Natural killer cell (primary cell): ENCODE data around the gene NKX1-1. TPM values are rescaled to one million over a fixed set of nuclear protein-coding genes. Genes with fewer than 3 reads are reported as not detected.

ENCODE experiments used
- ATAC-seq, 3 donors: fragments of 150-1000 bp in 2 of 3; fragments of 200-7000 bp in 1 of 3; cut with Tn5 transposase; 1 replicate in 1 of 3; 2 replicates in 2 of 3; pipeline ENCODE4 v1.10.0; 2021; ENCODE audit warnings: mild to moderate bottlenecking in 2 of 3, moderate library complexity in 2 of 3
- DNase-seq, 2 donors: peaks; one replicate each; pipeline versions ENCODE4 v3.0.0 to v3.0.0-alpha.2; 2013 to 2021; ENCODE audit warnings: mixed read lengths in 1 of 2
- H3K27ac ChIP-seq: one replicate; pipeline ENCODE4 v1.5.1; 2013; ENCODE audit warnings: mild to moderate bottlenecking, low read length
- H3K27me3 ChIP-seq: one replicate; pipeline ENCODE4 v1.6.1; 2013; ENCODE audit warnings: low read length; ENCODE audit not compliant: control insufficient read depth, insufficient read depth
- H3K36me3 ChIP-seq: one replicate; pipeline ENCODE4 v1.6.1; 2013; ENCODE audit warnings: low read length; ENCODE audit not compliant: control insufficient read depth, insufficient read depth
- H3K4me1 ChIP-seq: one replicate; pipeline ENCODE4 v1.6.1; 2013; ENCODE audit warnings: low read length; ENCODE audit not compliant: control insufficient read depth, insufficient read depth
- H3K4me3 ChIP-seq: one replicate; pipeline ENCODE4 v1.5.1; 2013; ENCODE audit warnings: low read length
- H3K9me3 ChIP-seq: one replicate; pipeline ENCODE4 v1.6.1; 2013; ENCODE audit warnings: low read length; ENCODE audit not compliant: control insufficient read depth, insufficient read depth
- H3K27ac Mint-ChIP-seq, 2 donors: one replicate each; pipeline ENCODE4 v1.8.0; 2022; ENCODE audit warnings: mild to moderate bottlenecking in 2 of 2, mixed read lengths in 2 of 2, moderate library complexity in 1 of 2
- H3K27me3 Mint-ChIP-seq, 2 donors: one replicate each; pipeline ENCODE4 v1.8.0; 2022; ENCODE audit warnings: low read depth in 2 of 2, mixed read lengths in 2 of 2
- H3K36me3 Mint-ChIP-seq: one replicate; pipeline ENCODE4 v1.8.0; 2022; ENCODE audit warnings: mixed read lengths
- H3K4me1 Mint-ChIP-seq, 2 donors: one replicate each; pipeline ENCODE4 v1.8.0; 2022; ENCODE audit warnings: mixed read lengths in 2 of 2
- H3K4me3 Mint-ChIP-seq: one replicate; pipeline ENCODE4 v1.8.0; 2022; ENCODE audit warnings: mild to moderate bottlenecking, moderate library complexity, mixed read lengths
- H3K9me3 Mint-ChIP-seq, 2 donors: one replicate each; pipeline ENCODE4 v1.8.0; 2022; ENCODE audit warnings: mixed read lengths in 2 of 2
- CTCF ChIP-seq: fragments of 200-600 bp; IDR thresholded peaks from one replicate; pipeline ENCODE4 v1.8.0; 2022; ENCODE audit warnings: antibody characterized with exemption
- WGBS: methylation state at CpG from one replicate; pipeline ENCODE4 v1.1.7; 2013; ENCODE audit warnings: missing lambda C conversion rate; ENCODE audit not compliant: insufficient coverage; 5-methylcytosine and 5-hydroxymethylcytosine counted together
- intact Hi-C: fragments of 100-400 bp; cut with micrococcal nuclease; formaldehyde crosslinking; loops from one replicate; pipeline ENCODE4 v1.14.2; 2022
- total RNA-seq, 4 donors: library from RNA; stranded (reverse); fragments of 120-200 nt in 1 of 4; gene quantifications; one replicate each; pipeline versions ENCODE4 v1.2.3 to v1.2.4, GENCODE V29; 2013 to 2022

NKX1-1 gene
- total RNA-seq, 3 donors from 2014 or later (not counting 1 experiment from before 2014, with no cell fraction given) = not detected

GRCh38 chr4:1409491-1410425, 3.5 kb upstream of the NKX1-1 start:
- H3K27ac Mint-ChIP-seq = no peak overlapping the region
- H3K4me1 ChIP-seq = no peaks in the 10 kb centered on the region
- H3K9me3 ChIP-seq = no peaks in the 10 kb centered on the region
- no peaks in the 10 kb centered on the region for H3K9me3 Mint-ChIP-seq
- ATAC-seq (no peak), DNase-seq (no peak)
- TF ChIP-seq CTCF = no peak
- H3K27ac ChIP-seq = no peak overlapping the region
- WGBS = 44% methylated on average over 27 of the region's 27 CpGs
- no peak overlapping the region for H3K4me3 Mint-ChIP-seq
- intact Hi-C loops = no loop called here
- peaks cover 0 to 4% of the 10 kb centered on the region in 2 donors for H3K4me1 Mint-ChIP-seq
- H3K36me3 ChIP-seq = no peaks in the 10 kb centered on the region
- peaks cover 29% of the 10 kb centered on the region for H3K27me3 ChIP-seq
- H3K27me3 Mint-ChIP-seq = peaks cover 16 to 47% of the 10 kb centered on the region in 2 donors
- no peaks in the 10 kb centered on the region for H3K36me3 Mint-ChIP-seq
- no peak overlapping the region for H3K4me3 ChIP-seq

DNA sequence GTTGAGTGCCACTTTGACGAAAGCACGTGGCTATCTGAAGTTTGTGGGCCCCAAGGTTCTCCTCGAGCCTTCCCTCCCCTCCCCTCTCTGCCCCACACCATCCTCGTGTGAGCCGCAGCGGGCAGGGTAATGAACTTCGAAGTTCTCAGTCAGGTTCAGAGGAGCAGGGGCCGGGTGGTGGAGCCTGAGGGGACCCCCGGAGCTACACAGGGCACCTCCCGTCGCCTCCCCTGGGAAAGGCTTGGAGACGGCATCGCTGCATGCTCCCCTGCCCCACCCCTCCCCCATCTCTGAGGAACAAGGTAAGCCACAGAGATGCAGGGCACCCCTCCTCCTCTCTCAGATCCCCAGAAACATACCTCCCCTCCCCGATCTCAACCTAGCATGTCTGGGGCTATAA, 2.8 kb upstream of the NKX1-1 start:
- H3K9me3 ChIP-seq = no peaks in the 10 kb centered on the region
- Mint-ChIP-seq H3K4me3 (no peak overlapping the region), H3K36me3 (no peaks in the 10 kb centered on the region), H3K27me3 (peaks cover 16 to 49% of the 10 kb centered on the region in 2 donors), H3K9me3 (no peaks in the 10 kb centered on the region), H3K27ac (no peak overlapping the region), H3K4me1 (peaks cover 0 to 4% of the 10 kb centered on the region in 2 donors)
- H3K27ac ChIP-seq = no peak overlapping the region
- peaks cover 34% of the 10 kb centered on the region for H3K27me3 ChIP-seq
- no peak overlapping the region for H3K4me3 ChIP-seq
- no peak for DNase-seq
- intact Hi-C loops = no loop called here
- H3K4me1 ChIP-seq = no peaks in the 10 kb centered on the region
- no peaks in the 10 kb centered on the region for H3K36me3 ChIP-seq
- TF ChIP-seq CTCF = no peak
- 38% methylated on average over 14 of the region's 14 CpGs for WGBS
- ATAC-seq = no peak

DNA sequence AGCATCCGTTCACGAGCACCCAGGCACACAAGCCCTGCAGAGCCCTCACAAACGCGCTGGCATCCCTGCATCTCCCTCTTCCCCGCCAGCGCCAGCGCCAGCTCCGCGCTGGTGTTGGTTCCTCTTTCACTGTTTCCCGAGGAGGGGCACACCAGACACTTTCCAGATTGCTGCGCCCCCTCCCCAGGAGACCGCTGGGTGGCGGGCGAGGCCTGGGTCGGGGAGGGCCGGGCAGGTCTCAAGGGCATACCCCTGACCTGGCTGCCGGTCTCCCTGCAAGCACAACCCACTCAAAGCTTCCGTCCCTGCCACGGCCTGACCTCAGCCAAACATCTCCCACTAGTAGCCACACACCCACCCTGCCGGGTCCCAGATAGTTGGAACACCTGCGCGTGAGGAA, 2.2 kb upstream of the NKX1-1 start:
- peaks cover 16 to 48% of the 10 kb centered on the region in 2 donors for H3K27me3 Mint-ChIP-seq
- no peak overlapping the region for H3K4me3 Mint-ChIP-seq
- Histone ChIP-seq H3K27ac (no peak overlapping the region), H3K4me1 (no peaks in the 10 kb centered on the region), H3K27me3 (peaks cover 33% of the 10 kb centered on the region), H3K4me3 (no peak overlapping the region), H3K36me3 (no peaks in the 10 kb centered on the region), H3K9me3 (no peaks in the 10 kb centered on the region)
- WGBS = 8% methylated on average over 20 of the region's 22 CpGs
- DNase-seq (no peak), ATAC-seq (no peak)
- H3K9me3 Mint-ChIP-seq = no peaks in the 10 kb centered on the region
- H3K4me1 Mint-ChIP-seq = peaks cover 0 to 4% of the 10 kb centered on the region in 2 donors
- no peaks in the 10 kb centered on the region for H3K36me3 Mint-ChIP-seq
- no peak for TF ChIP-seq CTCF
- intact Hi-C loops = no loop called here
- no peak overlapping the region for H3K27ac Mint-ChIP-seq
